H9 (cell line): ENCODE results near the gene SLC12A8. TPM values are rescaled to one million over a fixed set of nuclear protein-coding genes. Genes with fewer than 3 reads are reported as not detected.

Source experiments
- DNase-seq: peaks from one replicate; pipeline ENCODE4 v3.0.0-alpha.2; 2017
- H2AFZ ChIP-seq: one replicate; pipeline ENCODE4 v1.6.1; 2013; ENCODE audit warnings: mild to moderate bottlenecking, low read length, control low read depth, moderate library complexity
- H2AK5ac ChIP-seq: 2 replicates; pipeline ENCODE4 v1.6.1; 2013; ENCODE audit warnings: low read length, control low read depth, mixed read lengths; ENCODE audit not compliant: insufficient read length
- H2BK120ac ChIP-seq: one replicate; pipeline ENCODE4 v1.6.1; 2013; ENCODE audit warnings: low read depth, mild to moderate bottlenecking, low read length, control low read depth, inconsistent platforms; ENCODE audit not compliant: poor library complexity, severe bottlenecking
- H2BK12ac ChIP-seq: 2 replicates; pipeline ENCODE4 v1.6.1; 2013; ENCODE audit warnings: low read length, control low read depth, mixed read lengths, low read depth; ENCODE audit not compliant: insufficient read length
- H2BK15ac ChIP-seq: 2 replicates; pipeline ENCODE4 v1.6.1; 2013; ENCODE audit warnings: low read depth, low read length, control low read depth
- H2BK20ac ChIP-seq: one replicate; pipeline ENCODE4 v1.6.1; 2013; ENCODE audit warnings: low read depth, mild to moderate bottlenecking, low read length, control low read depth, inconsistent platforms; ENCODE audit not compliant: poor library complexity, severe bottlenecking
- H2BK5ac ChIP-seq: 2 replicates; pipeline ENCODE4 v1.6.1; 2013; ENCODE audit warnings: low read length, control low read depth, mixed read lengths; ENCODE audit not compliant: insufficient read length
- H3K14ac ChIP-seq: 2 replicates; pipeline ENCODE4 v1.6.1; 2013; ENCODE audit warnings: low read length, control low read depth; ENCODE audit not compliant: insufficient read depth
- H3K18ac ChIP-seq: 2 replicates; pipeline ENCODE4 v1.6.1; 2013; ENCODE audit warnings: low read depth, mild to moderate bottlenecking, mixed read lengths, low read length, control low read depth; ENCODE audit not compliant: insufficient read length
- H3K23ac ChIP-seq: 2 replicates; pipeline ENCODE4 v1.6.1; 2013; ENCODE audit warnings: low read length, control low read depth, mixed read lengths, low read depth; ENCODE audit not compliant: insufficient read length
- H3K23me2 ChIP-seq: 2 replicates; pipeline ENCODE4 v1.6.1; 2013; ENCODE audit warnings: low read depth, mild to moderate bottlenecking, mixed read lengths, low read length, control low read depth; ENCODE audit not compliant: insufficient read length, poor library complexity, severe bottlenecking
- H3K27ac ChIP-seq: 2 replicates; pipeline ENCODE4 v1.5.1; 2013; ENCODE audit warnings: low read length, control low read depth, mixed read lengths, low read depth; ENCODE audit not compliant: insufficient read length
- H3K27me3 ChIP-seq: 2 replicates; pipeline ENCODE4 v1.6.1; 2013; ENCODE audit warnings: low read length, control low read depth, inconsistent platforms; ENCODE audit not compliant: insufficient read depth
- H3K4ac ChIP-seq: 2 replicates; pipeline ENCODE4 v1.6.1; 2013; ENCODE audit warnings: low read depth, mild to moderate bottlenecking, control low read depth, inconsistent platforms, low read length, moderate library complexity
- H3K4me1 ChIP-seq: 2 replicates; pipeline ENCODE4 v1.6.1; 2013; ENCODE audit warnings: low read length, control low read depth, inconsistent platforms; ENCODE audit not compliant: insufficient read depth
- H3K4me2 ChIP-seq: 2 replicates; pipeline ENCODE4 v1.6.1; 2013; ENCODE audit warnings: low read length, control low read depth, mixed read lengths; ENCODE audit not compliant: insufficient read length, insufficient read depth
- H3K56ac ChIP-seq: 2 replicates; pipeline ENCODE4 v1.6.1; 2013; ENCODE audit warnings: low read depth, mild to moderate bottlenecking, mixed read lengths, low read length, control low read depth; ENCODE audit not compliant: insufficient read length
- H3K79me1 ChIP-seq: 2 replicates; pipeline ENCODE4 v1.6.1; 2013; ENCODE audit warnings: low read depth, mild to moderate bottlenecking, moderate library complexity, low read length, control low read depth, inconsistent platforms; ENCODE audit not compliant: insufficient read depth, poor library complexity, severe bottlenecking
- H3K79me2 ChIP-seq: 2 replicates; pipeline ENCODE4 v1.6.1; 2013; ENCODE audit warnings: low read length, control low read depth, inconsistent platforms; ENCODE audit not compliant: insufficient read depth
- H3K9ac ChIP-seq: 2 replicates; pipeline ENCODE4 v1.6.1; 2013; ENCODE audit warnings: low read length, control low read depth, mixed read lengths; ENCODE audit not compliant: insufficient read length; ENCODE audit errors: extremely low read depth
- H3K9me3 ChIP-seq: one replicate; pipeline ENCODE4 v1.6.1; 2013; ENCODE audit warnings: low read depth, low read length, inconsistent platforms; ENCODE audit not compliant: control insufficient read depth
- H3T11ph ChIP-seq: one replicate; pipeline ENCODE4 v1.6.1; 2013; ENCODE audit warnings: mild to moderate bottlenecking, low read length, control low read depth, inconsistent platforms
- H4K20me1 ChIP-seq: one replicate; pipeline ENCODE4 v1.6.1; 2013; ENCODE audit not compliant: control insufficient read depth, insufficient read length, insufficient read depth
- H4K5ac ChIP-seq: 2 replicates; pipeline ENCODE4 v1.6.1; 2013; ENCODE audit warnings: low read depth, mild to moderate bottlenecking, mixed read lengths, low read length, control low read depth; ENCODE audit not compliant: insufficient read length
- H4K8ac ChIP-seq: replicated peaks from 2 replicates; pipeline ENCODE4 v1.6.1; 2013; ENCODE audit warnings: low read length, control low read depth, mixed read lengths, low read depth; ENCODE audit not compliant: insufficient read length
- H4K91ac ChIP-seq: 2 replicates; pipeline ENCODE4 v1.6.1; 2013; ENCODE audit warnings: low read depth, mild to moderate bottlenecking, moderate library complexity, mixed read lengths, low read length, control low read depth; ENCODE audit not compliant: insufficient read length
- H3K27ac Mint-ChIP-seq, 3 experiments: 2 replicates in 2 of 3; 3 replicates in 1 of 3; pipeline ENCODE4 v1.8.0; 2020 to 2021; ENCODE audit warnings: mixed read lengths in 3 of 3, mild to moderate bottlenecking in 1 of 3, moderate library complexity in 1 of 3
- H3K27me3 Mint-ChIP-seq: 2 replicates; pipeline ENCODE4 v1.8.0; 2021; ENCODE audit warnings: low read depth, mild to moderate bottlenecking, moderate library complexity, mixed read lengths
- H3K36me3 Mint-ChIP-seq, 3 experiments: 2 replicates in 2 of 3; 3 replicates in 1 of 3; pipeline ENCODE4 v1.8.0; 2020 to 2021; ENCODE audit warnings: low read depth in 3 of 3, mixed read lengths in 3 of 3; ENCODE audit not compliant: insufficient read depth in 1 of 3
- H3K4me1 Mint-ChIP-seq, 2 experiments: 2 replicates each; pipeline ENCODE4 v1.8.0; 2020; ENCODE audit warnings: mixed read lengths in 2 of 2
- H3K4me3 Mint-ChIP-seq, 2 experiments: 2 replicates in 1 of 2; 3 replicates in 1 of 2; pipeline ENCODE4 v1.8.0; 2020 to 2021; ENCODE audit warnings: mild to moderate bottlenecking in 2 of 2, mixed read lengths in 2 of 2, moderate library complexity in 1 of 2
- H3K9me3 Mint-ChIP-seq, 2 experiments: 2 replicates in 1 of 2; 3 replicates in 1 of 2; pipeline ENCODE4 v1.8.0; 2020; ENCODE audit warnings: mild to moderate bottlenecking in 2 of 2, mixed read lengths in 2 of 2, moderate library complexity in 1 of 2
- WGBS: extraction: QIAGEN DNeasy Blood & Tissue Kit; methylation state at CpG from one replicate; pipeline ENCODE4 v1.1.7; 2013; ENCODE audit warnings: missing lambda C conversion rate, low lambda C conversion rate, mixed read lengths; ENCODE audit not compliant: insufficient read length; ENCODE audit errors: extremely low coverage; 5-methylcytosine and 5-hydroxymethylcytosine counted together
- total RNA-seq: library from RNA; stranded (reverse); gene quantifications from 2 replicates; pipeline ENCODE4 v1.2.1, GENCODE V29; 2021
- TF ChIP-seq, protein P1 (sequence below): fragments of 200-600 bp; sonication (generic); conservative IDR thresholded peaks from 3 replicates; pipeline ENCODE4 v1.8.0; 2021; ENCODE audit warnings: antibody characterized with exemption, mild to moderate bottlenecking

The SLC12A8 gene
- total RNA-seq, 1 experiment from 2014 or later, result 8.2 TPM

GRCh38 chr3:125156456-125156855 is 56.1 kb downstream of the SLC12A8 start:
- no peaks in the 10 kb centered on the region; a peak in 1 of 7 replicates for H3K36me3 Mint-ChIP-seq
- H4K8ac ChIP-seq, result no peak overlapping the region

More at GRCh38 chr3:125156456-125156855, 56.1 kb downstream of the SLC12A8 start:
- no peaks in the 10 kb centered on the region for H4K20me1 ChIP-seq
- no CpG with 5 or more reads among the region's 7 CpGs for WGBS
- no peaks in the 10 kb centered on the region for H3K9me3 Mint-ChIP-seq
- no peaks in the 10 kb centered on the region for H3K23me2 ChIP-seq
- H3K9ac ChIP-seq, result no peak overlapping the region
- H3K14ac ChIP-seq, result no peak overlapping the region
- peaks cover 36 to 44% of the 10 kb centered on the region in 2 experiments for H3K4me1 Mint-ChIP-seq
- no peak overlapping the region for H3K23ac ChIP-seq
- no peak overlapping the region for H4K91ac ChIP-seq
- no peaks in the 10 kb centered on the region for H3K79me1 ChIP-seq
- no peaks in the 10 kb centered on the region; the same call in 1 of the 2 replicates for H3K27me3 Mint-ChIP-seq
- no peaks in the 10 kb centered on the region for H3K27me3 ChIP-seq
- no peak overlapping the region for H4K5ac ChIP-seq
- H2BK20ac ChIP-seq, result no peak overlapping the region
- H3K79me2 ChIP-seq, result no peaks in the 10 kb centered on the region
- H2AFZ ChIP-seq, result no peak overlapping the region
- DNase-seq, result no peak
- H3K56ac ChIP-seq, result no peak overlapping the region
- H3K18ac ChIP-seq, result no peak overlapping the region
- TF ChIP-seq, protein P1, sequence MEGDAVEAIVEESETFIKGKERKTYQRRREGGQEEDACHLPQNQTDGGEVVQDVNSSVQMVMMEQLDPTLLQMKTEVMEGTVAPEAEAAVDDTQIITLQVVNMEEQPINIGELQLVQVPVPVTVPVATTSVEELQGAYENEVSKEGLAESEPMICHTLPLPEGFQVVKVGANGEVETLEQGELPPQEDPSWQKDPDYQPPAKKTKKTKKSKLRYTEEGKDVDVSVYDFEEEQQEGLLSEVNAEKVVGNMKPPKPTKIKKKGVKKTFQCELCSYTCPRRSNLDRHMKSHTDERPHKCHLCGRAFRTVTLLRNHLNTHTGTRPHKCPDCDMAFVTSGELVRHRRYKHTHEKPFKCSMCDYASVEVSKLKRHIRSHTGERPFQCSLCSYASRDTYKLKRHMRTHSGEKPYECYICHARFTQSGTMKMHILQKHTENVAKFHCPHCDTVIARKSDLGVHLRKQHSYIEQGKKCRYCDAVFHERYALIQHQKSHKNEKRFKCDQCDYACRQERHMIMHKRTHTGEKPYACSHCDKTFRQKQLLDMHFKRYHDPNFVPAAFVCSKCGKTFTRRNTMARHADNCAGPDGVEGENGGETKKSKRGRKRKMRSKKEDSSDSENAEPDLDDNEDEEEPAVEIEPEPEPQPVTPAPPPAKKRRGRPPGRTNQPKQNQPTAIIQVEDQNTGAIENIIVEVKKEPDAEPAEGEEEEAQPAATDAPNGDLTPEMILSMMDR, result no peak
- no peak overlapping the region for H2BK120ac ChIP-seq
- no peak overlapping the region for H3K4me2 ChIP-seq
- H3K4me3 Mint-ChIP-seq, result no peak overlapping the region
- no peak overlapping the region for H3K27ac ChIP-seq
- H2BK15ac ChIP-seq, result no peak overlapping the region
- no peaks in the 10 kb centered on the region; the same call in 1 of the 2 replicates for H3K4me1 ChIP-seq
- no peaks in the 10 kb centered on the region for H3K9me3 ChIP-seq
- no peak overlapping the region for H2AK5ac ChIP-seq
- H2BK12ac ChIP-seq, result no peak overlapping the region
- no peak overlapping the region for H3T11ph ChIP-seq
- no peak overlapping the region; a peak in 1 of 7 replicates for H3K27ac Mint-ChIP-seq
- no peak overlapping the region for H3K4ac ChIP-seq
- no peak overlapping the region for H2BK5ac ChIP-seq
